Measurements from ENCODE around the gene OMA1. TPM values are rescaled to one million over a fixed set of nuclear protein-coding genes. Genes with fewer than 3 reads are reported as not detected.

OMA1 gene
- total and polyA plus RNA-seq, 2 donors (not counting 1 experiment from before 2014, with no cell fraction given), result 14.6 to 47.1 TPM

DNA sequence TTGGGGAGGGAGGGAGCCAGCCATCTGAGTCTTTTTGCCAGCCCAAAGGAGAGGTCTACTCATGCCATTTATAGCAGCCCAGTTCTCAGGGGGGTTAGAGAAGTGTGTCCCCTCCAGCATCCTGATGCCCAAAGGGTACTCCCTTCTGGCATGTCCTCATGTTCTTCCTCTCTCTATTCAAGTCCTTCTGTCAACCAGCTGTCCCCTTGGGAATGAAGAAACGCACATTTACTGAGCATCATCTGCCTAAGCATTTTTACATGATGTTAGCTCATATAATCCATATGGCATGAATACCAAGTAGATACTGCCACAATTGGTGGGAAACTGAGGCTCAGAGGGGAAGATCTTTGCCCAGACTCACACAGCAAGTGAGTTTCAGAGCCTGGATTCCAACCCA, 45.3 kb upstream of the OMA1 start:
- no peak for DNase-seq (ENCODE audit: low read depth in 2 of 2)
- Histone ChIP-seq H3K4me1 (ENCODE audit: control insufficient read depth, extremely low read depth, insufficient read depth, low read length) (peaks cover 11% of the 10 kb centered on the region), H4K20me1 (ENCODE audit: control insufficient read depth, extremely low read depth, insufficient read depth, low read length) (no peaks in the 10 kb centered on the region), H3K4me2 (ENCODE audit: extremely low read depth, insufficient read depth, low read length) (no peak overlapping the region), H3K27ac (ENCODE audit: insufficient read depth, low read length) (no peak overlapping the region), H2AFZ (ENCODE audit: low read length) (no peak overlapping the region), H3K4me3 (replicated peaks in 1 of 4; ENCODE audit: control extremely low read depth in 1 of 4, insufficient read depth in 1 of 4, low read depth in 3 of 4, low read length in 4 of 4) (no peak overlapping the region), H3K9ac (ENCODE audit: insufficient read depth, low read length) (no peak overlapping the region), H3K27me3 (ENCODE audit: control insufficient read depth, insufficient read depth, low read length) (no peaks in the 10 kb centered on the region), H3K9me3 (ENCODE audit: control insufficient read depth, insufficient read depth, low read depth, low read length) (no peaks in the 10 kb centered on the region), H3K79me2 (ENCODE audit: control insufficient read depth, insufficient read depth, low read length) (no peaks in the 10 kb centered on the region), H3K36me3 (ENCODE audit: control insufficient read depth, insufficient read depth, low read length) (no peaks in the 10 kb centered on the region)
- TF ChIP-seq, protein P1, sequence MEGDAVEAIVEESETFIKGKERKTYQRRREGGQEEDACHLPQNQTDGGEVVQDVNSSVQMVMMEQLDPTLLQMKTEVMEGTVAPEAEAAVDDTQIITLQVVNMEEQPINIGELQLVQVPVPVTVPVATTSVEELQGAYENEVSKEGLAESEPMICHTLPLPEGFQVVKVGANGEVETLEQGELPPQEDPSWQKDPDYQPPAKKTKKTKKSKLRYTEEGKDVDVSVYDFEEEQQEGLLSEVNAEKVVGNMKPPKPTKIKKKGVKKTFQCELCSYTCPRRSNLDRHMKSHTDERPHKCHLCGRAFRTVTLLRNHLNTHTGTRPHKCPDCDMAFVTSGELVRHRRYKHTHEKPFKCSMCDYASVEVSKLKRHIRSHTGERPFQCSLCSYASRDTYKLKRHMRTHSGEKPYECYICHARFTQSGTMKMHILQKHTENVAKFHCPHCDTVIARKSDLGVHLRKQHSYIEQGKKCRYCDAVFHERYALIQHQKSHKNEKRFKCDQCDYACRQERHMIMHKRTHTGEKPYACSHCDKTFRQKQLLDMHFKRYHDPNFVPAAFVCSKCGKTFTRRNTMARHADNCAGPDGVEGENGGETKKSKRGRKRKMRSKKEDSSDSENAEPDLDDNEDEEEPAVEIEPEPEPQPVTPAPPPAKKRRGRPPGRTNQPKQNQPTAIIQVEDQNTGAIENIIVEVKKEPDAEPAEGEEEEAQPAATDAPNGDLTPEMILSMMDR (conservative IDR thresholded peaks at IDR 0.05 in 1 of 2, IDR thresholded peaks at IDR 0.05 in 1 of 2; ENCODE audit: low read depth in 1 of 2, low read length in 2 of 2), result no peak
- no peak for TF ChIP-seq EZH2 (IDR thresholded peaks at IDR 0.05; ENCODE audit: low read length, missing control alignments)

DNA sequence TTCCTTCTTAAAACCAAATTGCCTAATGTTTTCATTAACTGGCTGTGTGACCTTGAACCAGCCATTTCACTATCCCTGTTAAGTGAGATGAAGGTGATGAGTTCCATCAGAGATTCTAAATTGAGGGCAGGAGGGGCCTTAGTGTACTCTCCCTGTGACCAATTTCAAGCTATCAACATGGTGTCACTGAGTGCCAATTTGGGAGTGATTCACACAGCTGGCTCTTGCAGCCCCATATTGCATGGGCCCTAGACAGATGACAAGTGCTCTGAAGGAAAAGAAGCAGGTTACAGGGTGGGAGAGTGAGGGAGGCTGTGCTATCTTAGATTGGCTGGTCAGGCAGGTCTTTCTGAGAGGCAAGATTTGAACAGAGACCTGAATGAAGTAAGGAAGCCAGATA, 43.5 kb upstream of the OMA1 start:
- DNase-seq (ENCODE audit: low read depth in 2 of 2), result no peak

DNA sequence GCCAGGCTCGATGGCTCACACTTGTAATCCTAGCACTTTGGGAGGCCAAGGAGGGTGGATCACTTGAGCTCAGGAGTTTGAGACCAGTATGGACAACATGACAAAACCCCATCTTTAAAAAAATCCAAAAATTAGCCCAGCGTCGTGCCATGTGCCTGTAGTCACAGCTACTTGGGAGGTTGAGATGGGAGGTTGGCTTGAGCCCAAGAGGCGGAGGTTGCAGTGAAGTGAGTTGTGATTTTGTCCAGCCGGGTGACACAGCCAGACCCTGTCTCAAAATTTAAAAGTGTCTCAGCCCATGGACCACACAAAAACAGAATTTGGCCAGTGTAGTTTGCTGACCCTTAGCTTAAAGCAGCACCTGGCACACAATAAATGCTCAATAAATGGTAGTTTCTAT, 41.9 kb upstream of the OMA1 start:
- H3K4me1 ChIP-seq (ENCODE audit: control insufficient read depth, extremely low read depth, insufficient read depth, low read length), result peaks cover 34% of the 10 kb centered on the region

More for the DNA sequence above, 43.5 kb upstream of the OMA1 start:
- TF ChIP-seq, protein P1 (conservative IDR thresholded peaks at IDR 0.05 in 1 of 2, IDR thresholded peaks at IDR 0.05 in 1 of 2; ENCODE audit: low read depth in 1 of 2, low read length in 2 of 2), result no peak
- no peak for TF ChIP-seq EZH2 (IDR thresholded peaks at IDR 0.05; ENCODE audit: low read length, missing control alignments)
- H3K79me2 ChIP-seq (ENCODE audit: control insufficient read depth, insufficient read depth, low read length), result no peaks in the 10 kb centered on the region
- H3K4me2 ChIP-seq (ENCODE audit: extremely low read depth, insufficient read depth, low read length), result no peak overlapping the region
- no peak overlapping the region for H3K27ac ChIP-seq (ENCODE audit: insufficient read depth, low read length)
- H3K9ac ChIP-seq (ENCODE audit: insufficient read depth, low read length), result no peak overlapping the region
- H3K27me3 ChIP-seq (ENCODE audit: control insufficient read depth, insufficient read depth, low read length), result no peaks in the 10 kb centered on the region
- H3K4me3 ChIP-seq (replicated peaks in 1 of 4; ENCODE audit: control extremely low read depth in 1 of 4, insufficient read depth in 1 of 4, low read depth in 3 of 4, low read length in 4 of 4), result no peak overlapping the region
- no peaks in the 10 kb centered on the region for H3K36me3 ChIP-seq (ENCODE audit: control insufficient read depth, insufficient read depth, low read length)
- H3K4me1 ChIP-seq (ENCODE audit: control insufficient read depth, extremely low read depth, insufficient read depth, low read length), result peaks cover 20% of the 10 kb centered on the region
- H4K20me1 ChIP-seq (ENCODE audit: control insufficient read depth, extremely low read depth, insufficient read depth, low read length), result no peaks in the 10 kb centered on the region
- no peak overlapping the region for H2AFZ ChIP-seq (ENCODE audit: low read length)
- H3K9me3 ChIP-seq (ENCODE audit: control insufficient read depth, insufficient read depth, low read depth, low read length), result no peaks in the 10 kb centered on the region

More for the DNA sequence above, 41.9 kb upstream of the OMA1 start:
- Histone ChIP-seq H3K36me3 (ENCODE audit: control insufficient read depth, insufficient read depth, low read length) (no peaks in the 10 kb centered on the region), H3K79me2 (ENCODE audit: control insufficient read depth, insufficient read depth, low read length) (no peaks in the 10 kb centered on the region), H3K4me2 (ENCODE audit: extremely low read depth, insufficient read depth, low read length) (no peak overlapping the region), H3K9me3 (ENCODE audit: control insufficient read depth, insufficient read depth, low read depth, low read length) (no peaks in the 10 kb centered on the region), H2AFZ (ENCODE audit: low read length) (no peak overlapping the region), H4K20me1 (ENCODE audit: control insufficient read depth, extremely low read depth, insufficient read depth, low read length) (no peaks in the 10 kb centered on the region), H3K27ac (ENCODE audit: insufficient read depth, low read length) (no peak overlapping the region), H3K9ac (ENCODE audit: insufficient read depth, low read length) (no peak overlapping the region), H3K4me3 (replicated peaks in 1 of 4; ENCODE audit: control extremely low read depth in 1 of 4, insufficient read depth in 1 of 4, low read depth in 3 of 4, low read length in 4 of 4) (no peak overlapping the region), H3K27me3 (ENCODE audit: control insufficient read depth, insufficient read depth, low read length) (no peaks in the 10 kb centered on the region)
- DNase-seq (ENCODE audit: low read depth in 2 of 2), result peak in 1 of 2 donors; percentile 28
- TF ChIP-seq, protein P1 (conservative IDR thresholded peaks at IDR 0.05 in 1 of 2, IDR thresholded peaks at IDR 0.05 in 1 of 2; ENCODE audit: low read depth in 1 of 2, low read length in 2 of 2), result no peak
- no peak for TF ChIP-seq EZH2 (IDR thresholded peaks at IDR 0.05; ENCODE audit: low read length, missing control alignments)
